ENCODE data around the gene ALDOA.

DNA sequence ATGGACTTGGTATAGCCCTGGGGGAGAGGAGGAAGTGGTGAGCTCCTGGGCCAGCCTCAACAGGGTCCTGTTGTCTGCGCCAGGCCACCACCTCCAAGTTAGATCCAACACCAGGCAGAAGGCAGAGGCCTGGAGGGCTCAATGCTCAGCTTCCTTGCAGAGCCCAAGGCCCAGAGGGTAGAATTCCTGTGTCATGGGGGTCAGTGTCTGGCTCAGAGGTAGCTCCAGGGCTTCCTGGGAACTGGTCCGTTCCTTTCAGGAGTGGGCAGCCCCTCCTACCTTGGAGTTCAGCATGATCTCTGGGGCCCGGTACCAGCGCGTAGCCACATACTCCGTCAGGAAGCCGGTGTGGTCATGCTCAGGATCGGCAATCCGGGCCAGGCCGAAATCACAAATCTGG lies 52.2 kb downstream of the ALDOA start:
- no peak for TF ChIP-seq EZH2phosphoT487 (IDR thresholded peaks at IDR 0.05; ENCODE audit: low read depth, severe bottlenecking, unreplicated experiment)
- TF ChIP-seq, protein P1, sequence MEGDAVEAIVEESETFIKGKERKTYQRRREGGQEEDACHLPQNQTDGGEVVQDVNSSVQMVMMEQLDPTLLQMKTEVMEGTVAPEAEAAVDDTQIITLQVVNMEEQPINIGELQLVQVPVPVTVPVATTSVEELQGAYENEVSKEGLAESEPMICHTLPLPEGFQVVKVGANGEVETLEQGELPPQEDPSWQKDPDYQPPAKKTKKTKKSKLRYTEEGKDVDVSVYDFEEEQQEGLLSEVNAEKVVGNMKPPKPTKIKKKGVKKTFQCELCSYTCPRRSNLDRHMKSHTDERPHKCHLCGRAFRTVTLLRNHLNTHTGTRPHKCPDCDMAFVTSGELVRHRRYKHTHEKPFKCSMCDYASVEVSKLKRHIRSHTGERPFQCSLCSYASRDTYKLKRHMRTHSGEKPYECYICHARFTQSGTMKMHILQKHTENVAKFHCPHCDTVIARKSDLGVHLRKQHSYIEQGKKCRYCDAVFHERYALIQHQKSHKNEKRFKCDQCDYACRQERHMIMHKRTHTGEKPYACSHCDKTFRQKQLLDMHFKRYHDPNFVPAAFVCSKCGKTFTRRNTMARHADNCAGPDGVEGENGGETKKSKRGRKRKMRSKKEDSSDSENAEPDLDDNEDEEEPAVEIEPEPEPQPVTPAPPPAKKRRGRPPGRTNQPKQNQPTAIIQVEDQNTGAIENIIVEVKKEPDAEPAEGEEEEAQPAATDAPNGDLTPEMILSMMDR (IDR thresholded peaks at IDR 0.05; ENCODE audit: poor library complexity): no peak
- TF ChIP-seq EZH2 (IDR thresholded peaks at IDR 0.05; ENCODE audit: borderline replicate concordance): no peak

All from hepatocyte (in vitro differentiated cells).